KBM-7 (cell line): ENCODE data around the gene ARTN.

Experiments used
- DNase-seq: peaks from one replicate; pipeline ENCODE4 v3.0.0-alpha.2; 2015
- in situ Hi-C: fragments of 300-500 bp; cut with MboI; formaldehyde crosslinking; loops from 2 replicates; pipeline ENCODE4 v1.14.3; 2020; ENCODE audit warnings: low sequenced_read_pairs, low pct_unique_long_range_greater_than_20kb, mixed read lengths

The ARTN gene

GRCh38 chr1:43919906-43920305 is 13.7 kb upstream of the ARTN start:
- DNase-seq = no peak
- in situ Hi-C loops = no loop called here

GRCh38 chr1:43921022-43921421 is 12.6 kb upstream of the ARTN start:
- no peak for DNase-seq
- in situ Hi-C loops = no loop called here

GRCh38 chr1:43924516-43924915 is 9.1 kb upstream of the ARTN start:
- in situ Hi-C loops = no loop called here
- DNase-seq = no peak

- in situ Hi-C loops = no loop called here
- no peak for DNase-seq
Observed at GRCh38 chr1:43925846-43926245, 7.8 kb upstream of the ARTN start.

GRCh38 chr1:43930168-43930948 is 3.2 kb upstream of the ARTN start:
- in situ Hi-C loops = loop anchor here (10.0 kb wide), 1 partner anchor 176 kb away; no protein-coding TSS in a partner anchor
- DNase-seq = peak; percentile 36

- DNase-seq = no peak
- in situ Hi-C loops = loop anchor here (10.0 kb wide), 1 partner anchor 176 kb away; no protein-coding TSS in a partner anchor
Observed at GRCh38 chr1:43930949-43931275, 2.7 kb upstream of the ARTN start.

- in situ Hi-C loops = loop anchor here (10.0 kb wide), 1 partner anchor 177 kb away; no protein-coding TSS in a partner anchor
Observed at GRCh38 chr1:43931711-43932660, 1.6 kb upstream of the ARTN start.

GRCh38 chr1:43932786-43933385 is 715 bp upstream of the ARTN start:
- in situ Hi-C loops = loop anchor here (10.0 kb wide), 1 partner anchor 178 kb away; no protein-coding TSS in a partner anchor
- DNase-seq = no peak

More at GRCh38 chr1:43931711-43932660, 1.6 kb upstream of the ARTN start:
- DNase-seq = no peak

- in situ Hi-C loops = loop anchor here (10.0 kb wide), 1 partner anchor 180 kb away; no protein-coding TSS in a partner anchor
- peak; percentile 75 for DNase-seq
Observed at GRCh38 chr1:43934101-43934985, 742 bp downstream of the ARTN start.

GRCh38 chr1:43934986-43935324 is 1.4 kb downstream of the ARTN start:
- no peak for DNase-seq
- in situ Hi-C loops = loop anchor here (10.0 kb wide), 1 partner anchor 180 kb away; no protein-coding TSS in a partner anchor

- in situ Hi-C loops = loop anchor here (10.0 kb wide), 1 partner anchor 181 kb away; no protein-coding TSS in a partner anchor
- DNase-seq = no peak
Observed at GRCh38 chr1:43935711-43936427, 2.3 kb downstream of the ARTN start.

- in situ Hi-C loops = loop anchor here (10.0 kb wide), 1 partner anchor 182 kb away; no protein-coding TSS in a partner anchor
- DNase-seq = no peak
Observed at GRCh38 chr1:43936431-43937151, 3.0 kb downstream of the ARTN start.

GRCh38 chr1:43937179-43937865 is 3.7 kb downstream of the ARTN start:
- in situ Hi-C loops = loop anchor here (10.0 kb wide), 1 partner anchor 183 kb away; no protein-coding TSS in a partner anchor
- DNase-seq = no peak

- DNase-seq = no peak
- in situ Hi-C loops = loop anchor here (10.0 kb wide), 1 partner anchor 184 kb away; no protein-coding TSS in a partner anchor
Observed at GRCh38 chr1:43938383-43938782, 4.8 kb downstream of the ARTN start.

GRCh38 chr1:43938892-43939587 is 5.4 kb downstream of the ARTN start:
- in situ Hi-C loops = loop anchor here (10.0 kb wide), 1 partner anchor 184 kb away; no protein-coding TSS in a partner anchor
- no peak for DNase-seq

- DNase-seq = no peak
- in situ Hi-C loops = no loop called here
Observed at GRCh38 chr1:43942411-43942810, 8.8 kb downstream of the ARTN start.
